Uterus (tissue), 2 donors: ENCODE results near the gene TEAD4.

ENCODE experiments used
- POLR2A ChIP-seq, 2 donors: fragments of 450-650 bp; IDR thresholded peaks; one replicate each; pipeline ENCODE4 v1.6.1; 2016; ENCODE audit warnings: antibody characterized with exemption in 2 of 2, mild to moderate bottlenecking in 1 of 2, moderate library complexity in 1 of 2
- TF ChIP-seq, protein P1 (sequence below), 4 experiments: fragments of 200-600 bp in 2 of 4; fragments of 450-650 bp in 2 of 4; sonication (generic) in 2 of 4; IDR thresholded peaks; one replicate each; pipeline ENCODE4 v1.5.1; 2016 to 2019; ENCODE audit warnings: antibody characterized with exemption in 4 of 4, mild to moderate bottlenecking in 2 of 4, moderate library complexity in 1 of 4

DNA sequence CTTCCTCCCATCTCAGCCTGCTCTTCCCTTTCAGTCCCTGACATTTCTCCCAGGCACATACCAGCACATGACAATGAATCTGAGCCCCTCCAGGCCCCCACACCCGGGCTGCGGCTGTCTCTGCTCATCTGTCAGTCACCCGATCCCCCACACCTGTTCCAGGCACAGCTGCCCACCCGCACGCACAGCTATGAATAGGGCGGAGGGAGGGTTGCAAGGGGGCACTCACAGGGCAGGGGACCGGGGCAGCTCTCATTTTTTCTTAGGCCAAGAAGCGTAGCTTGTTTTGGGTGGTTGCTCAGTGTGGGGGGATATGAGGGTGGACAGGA, 74.3 kb downstream of the TEAD4 start:
- TF ChIP-seq, protein P1, sequence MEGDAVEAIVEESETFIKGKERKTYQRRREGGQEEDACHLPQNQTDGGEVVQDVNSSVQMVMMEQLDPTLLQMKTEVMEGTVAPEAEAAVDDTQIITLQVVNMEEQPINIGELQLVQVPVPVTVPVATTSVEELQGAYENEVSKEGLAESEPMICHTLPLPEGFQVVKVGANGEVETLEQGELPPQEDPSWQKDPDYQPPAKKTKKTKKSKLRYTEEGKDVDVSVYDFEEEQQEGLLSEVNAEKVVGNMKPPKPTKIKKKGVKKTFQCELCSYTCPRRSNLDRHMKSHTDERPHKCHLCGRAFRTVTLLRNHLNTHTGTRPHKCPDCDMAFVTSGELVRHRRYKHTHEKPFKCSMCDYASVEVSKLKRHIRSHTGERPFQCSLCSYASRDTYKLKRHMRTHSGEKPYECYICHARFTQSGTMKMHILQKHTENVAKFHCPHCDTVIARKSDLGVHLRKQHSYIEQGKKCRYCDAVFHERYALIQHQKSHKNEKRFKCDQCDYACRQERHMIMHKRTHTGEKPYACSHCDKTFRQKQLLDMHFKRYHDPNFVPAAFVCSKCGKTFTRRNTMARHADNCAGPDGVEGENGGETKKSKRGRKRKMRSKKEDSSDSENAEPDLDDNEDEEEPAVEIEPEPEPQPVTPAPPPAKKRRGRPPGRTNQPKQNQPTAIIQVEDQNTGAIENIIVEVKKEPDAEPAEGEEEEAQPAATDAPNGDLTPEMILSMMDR (IDR thresholded peaks at IDR 0.05), result no peak
- TF ChIP-seq POLR2A (IDR thresholded peaks at IDR 0.05), result no peak
